NCI-H1417 treated with DMSO at 0.1 percent for 48 hours (cell line): Measurements from ENCODE around the gene TET3.

Experiments used
- DNase-seq: peaks from one replicate; lab custom pipeline; 2025; lab: John Stamatoyannopoulos, UW

The TET3 gene

GRCh38 chr2:74005786-74006185 lies 21.1 kb downstream of the TET3 start:
- DNase-seq, result no peak

GRCh38 chr2:74006459-74006858 lies 21.7 kb downstream of the TET3 start:
- DNase-seq, result no peak

GRCh38 chr2:74007121-74007520 lies 22.4 kb downstream of the TET3 start:
- DNase-seq, result no peak

GRCh38 chr2:74007711-74008110 lies 23.0 kb downstream of the TET3 start:
- DNase-seq, result no peak

- DNase-seq, result no peak
Observed at GRCh38 chr2:74008761-74009395, 24.2 kb downstream of the TET3 start.

GRCh38 chr2:74009577-74009976 lies 24.9 kb downstream of the TET3 start:
- DNase-seq, result no peak

GRCh38 chr2:74010087-74010541 lies 25.4 kb downstream of the TET3 start:
- peak; percentile 69 for DNase-seq

GRCh38 chr2:74011246-74011645 lies 26.5 kb downstream of the TET3 start:
- no peak for DNase-seq

- DNase-seq, result no peak
Observed at GRCh38 chr2:74014813-74015212, 30.1 kb downstream of the TET3 start.

- DNase-seq, result no peak
Observed at GRCh38 chr2:74017223-74017622, 32.5 kb downstream of the TET3 start.

GRCh38 chr2:74019516-74019915 lies 34.8 kb downstream of the TET3 start:
- DNase-seq, result no peak

- DNase-seq, result no peak
Observed at GRCh38 chr2:74020702-74021406, 36.1 kb downstream of the TET3 start.

- no peak for DNase-seq
Observed at GRCh38 chr2:74021407-74021755, 36.7 kb downstream of the TET3 start.

GRCh38 chr2:74024216-74024615 lies 39.5 kb downstream of the TET3 start:
- DNase-seq, result no peak

GRCh38 chr2:74025971-74026612 lies 41.4 kb downstream of the TET3 start:
- DNase-seq, result no peak

- DNase-seq, result no peak
Observed at GRCh38 chr2:74026687-74027241, 42.1 kb downstream of the TET3 start.

GRCh38 chr2:74027496-74027895 lies 42.8 kb downstream of the TET3 start:
- no peak for DNase-seq

GRCh38 chr2:74028290-74028689 lies 43.6 kb downstream of the TET3 start:
- DNase-seq, result no peak

GRCh38 chr2:74028741-74029140 lies 44.0 kb downstream of the TET3 start:
- no peak for DNase-seq

- no peak for DNase-seq
Observed at GRCh38 chr2:74029714-74030397, 45.1 kb downstream of the TET3 start.

GRCh38 chr2:74031221-74031620 lies 46.5 kb downstream of the TET3 start:
- DNase-seq, result no peak

- no peak for DNase-seq
Observed at GRCh38 chr2:74031959-74032287, 47.2 kb downstream of the TET3 start.

GRCh38 chr2:74033375-74033774 lies 48.7 kb downstream of the TET3 start:
- no peak for DNase-seq
